HG03575 (cell line): ENCODE data around the gene ZNF772.
"Not testable (repeated sequence)": the region's sequence is repeated elsewhere in the genome, so short reads cannot be mapped to it uniquely, and the experiment has no call there.

ENCODE experiments used
- ATAC-seq: cut with Tn5 transposase; IDR thresholded peaks from one replicate; pipeline ENCODE4 v1.9.1; 2021; ENCODE audit not compliant: unreplicated experiment, insufficient number of reproducible peaks, low FRiP score; ENCODE audit errors: extremely low read depth

ZNF772 gene

DNA sequence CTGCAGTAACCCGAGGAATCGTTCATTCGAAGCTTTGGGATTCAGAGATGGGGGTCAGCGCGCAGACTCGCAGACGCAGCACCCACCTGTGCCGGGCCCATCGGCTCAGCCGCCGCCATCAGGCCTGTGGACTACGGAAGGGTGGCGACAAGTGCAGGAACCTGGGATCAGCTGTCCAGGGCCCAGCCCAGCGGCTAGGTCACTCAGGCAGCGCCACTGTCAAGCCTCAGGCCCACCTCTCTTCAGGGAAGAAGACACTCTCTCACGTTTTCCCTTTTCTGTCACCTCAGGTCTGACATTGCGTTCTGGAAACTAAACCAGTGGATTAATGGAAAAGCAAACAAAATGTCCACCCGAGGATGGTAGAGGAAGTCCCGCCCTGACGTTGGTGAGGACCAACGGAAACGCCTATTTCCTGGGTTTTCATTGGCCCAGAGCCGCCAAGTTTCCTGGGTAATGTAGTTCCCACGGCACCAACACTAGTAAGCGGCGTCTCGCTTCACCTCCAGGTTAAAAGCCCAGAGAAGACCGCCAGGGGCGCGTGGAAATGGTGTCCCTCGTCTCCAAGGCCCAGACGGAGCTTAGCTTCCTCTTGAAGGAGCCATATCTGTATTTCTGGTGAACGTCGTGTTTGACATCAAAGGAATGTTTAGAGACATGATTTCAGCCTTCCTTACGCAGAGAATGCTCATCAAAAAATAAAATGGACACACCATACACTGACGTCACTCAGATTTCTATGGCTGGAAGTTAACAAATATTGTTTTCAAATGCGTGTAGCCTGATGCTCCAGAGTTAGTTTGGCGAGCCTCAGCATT is at the start of gene ZNF772:
Gene ZNF772, minus strand, starts transcription at position 376 of the 818 bp plus-strand sequence. Its CDS starts 257 bp downstream, at position 119.
- no peak for ATAC-seq

DNA sequence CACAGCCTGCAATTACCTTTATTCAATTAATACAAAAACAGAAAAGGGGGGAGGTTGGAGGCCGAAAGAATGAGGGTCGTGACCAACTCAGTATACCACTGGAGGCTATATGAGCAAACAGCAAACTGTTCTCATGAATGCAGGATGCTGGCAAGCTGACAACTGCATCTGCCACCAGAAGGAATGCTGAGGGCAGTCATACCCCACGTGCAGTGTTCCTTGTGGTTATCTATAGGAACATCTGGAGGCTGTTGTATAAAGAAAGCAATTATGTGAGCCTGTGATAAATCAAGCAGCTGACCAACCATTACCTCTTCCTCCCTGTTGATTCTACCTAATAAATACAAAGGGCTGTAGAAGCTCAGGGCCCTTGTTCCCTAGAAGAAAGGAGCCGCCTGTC is 40.7 kb upstream of the ZNF772 start:
- not testable (repeated sequence) for ATAC-seq

DNA sequence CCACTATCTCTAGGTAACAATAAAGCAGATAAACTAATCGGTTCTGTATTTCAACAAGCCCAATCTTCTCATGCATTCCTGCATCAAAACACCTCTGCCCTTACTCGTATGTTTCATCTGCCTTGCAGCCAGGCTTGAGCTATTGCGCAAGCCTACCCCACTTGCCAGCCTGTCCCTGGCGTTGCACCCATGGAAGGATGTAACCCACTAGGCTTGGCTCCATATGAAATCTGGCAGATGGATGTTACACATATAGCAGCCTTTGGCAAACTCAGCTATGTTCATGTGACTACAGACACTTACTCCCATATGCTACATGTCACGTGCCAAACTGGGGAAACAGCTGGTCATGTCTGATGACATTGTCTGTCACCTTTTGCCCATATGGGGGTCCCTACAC is 37.9 kb upstream of the ZNF772 start:
- ATAC-seq = no peak

DNA sequence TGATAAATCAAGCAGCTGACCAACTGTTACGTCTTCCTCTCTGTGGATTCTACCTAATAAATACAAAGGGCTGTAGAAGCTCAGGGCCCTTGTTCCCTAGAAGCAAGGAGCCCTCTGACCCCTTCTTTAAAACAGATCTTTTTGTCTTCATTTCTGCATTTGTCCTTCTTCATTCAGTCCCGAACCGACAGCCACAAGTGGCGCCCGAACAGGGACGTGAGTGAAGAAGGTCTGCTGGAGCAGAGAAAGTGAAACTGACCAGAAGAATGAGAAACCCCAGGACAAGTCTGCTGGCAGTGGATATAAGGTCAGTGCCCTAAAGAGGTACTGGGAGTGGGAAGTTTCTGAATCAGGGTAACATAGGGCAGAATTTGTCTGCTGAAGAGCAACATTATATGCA is 35.5 kb upstream of the ZNF772 start:
- no peak for ATAC-seq

DNA sequence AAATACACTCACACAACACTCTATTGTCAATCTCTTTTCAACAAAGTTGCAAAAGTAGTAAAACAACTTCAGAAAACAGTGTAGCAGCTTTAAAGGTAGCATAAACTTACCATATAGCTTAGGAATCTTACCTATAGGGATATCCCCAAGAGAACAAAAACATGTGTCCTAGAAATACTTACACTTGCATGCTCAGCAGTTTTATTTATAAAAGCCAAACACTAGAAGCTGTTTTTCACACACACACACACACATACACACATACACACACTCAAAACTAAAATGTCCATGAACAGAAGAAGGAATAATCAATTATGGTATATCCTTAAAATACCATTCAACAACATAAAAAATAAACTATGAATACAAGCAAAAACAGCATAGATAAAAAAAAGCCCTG is 34.1 kb upstream of the ZNF772 start:
- ATAC-seq = no peak

DNA sequence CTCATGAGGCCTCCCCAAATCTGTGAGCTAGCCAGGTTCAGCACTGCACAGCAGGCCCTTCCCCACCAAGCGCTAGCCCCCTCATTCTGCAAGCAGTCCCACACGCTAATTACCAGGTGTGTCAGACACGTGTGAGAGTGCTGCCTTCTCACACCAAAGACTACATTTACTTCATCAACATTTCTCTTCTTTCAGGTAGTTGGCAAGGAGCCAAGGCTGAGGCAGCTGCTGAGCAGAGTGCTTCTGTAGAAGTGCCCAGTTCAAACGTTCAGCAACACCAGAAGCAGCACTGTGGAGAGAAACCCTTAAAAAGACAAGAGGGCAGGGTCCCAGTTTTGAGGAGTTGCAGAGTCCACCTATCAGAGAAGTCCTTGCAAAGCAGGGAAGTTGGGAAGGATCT is 28.8 kb upstream of the ZNF772 start:
- ATAC-seq = no peak

DNA sequence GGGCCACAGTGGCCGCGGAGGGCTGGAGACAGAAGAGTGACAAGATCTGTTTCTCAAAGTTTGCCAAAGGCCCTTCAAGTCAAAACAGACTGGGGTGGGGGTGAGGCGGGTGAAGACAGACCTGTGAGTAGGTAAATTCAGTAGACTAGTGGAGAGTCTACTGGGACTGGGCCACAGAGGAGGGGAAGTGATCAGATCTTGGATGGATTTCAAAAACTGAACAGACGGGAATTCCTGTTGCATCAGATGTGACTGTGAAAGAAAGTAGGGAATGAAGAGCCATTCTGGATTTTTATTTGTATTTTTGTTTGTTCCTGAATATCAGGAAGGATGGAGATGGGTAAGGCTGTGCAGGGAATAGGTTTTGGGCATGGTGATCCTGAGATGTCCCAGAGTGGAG is 23.0 kb upstream of the ZNF772 start:
- not testable (repeated sequence) for ATAC-seq

DNA sequence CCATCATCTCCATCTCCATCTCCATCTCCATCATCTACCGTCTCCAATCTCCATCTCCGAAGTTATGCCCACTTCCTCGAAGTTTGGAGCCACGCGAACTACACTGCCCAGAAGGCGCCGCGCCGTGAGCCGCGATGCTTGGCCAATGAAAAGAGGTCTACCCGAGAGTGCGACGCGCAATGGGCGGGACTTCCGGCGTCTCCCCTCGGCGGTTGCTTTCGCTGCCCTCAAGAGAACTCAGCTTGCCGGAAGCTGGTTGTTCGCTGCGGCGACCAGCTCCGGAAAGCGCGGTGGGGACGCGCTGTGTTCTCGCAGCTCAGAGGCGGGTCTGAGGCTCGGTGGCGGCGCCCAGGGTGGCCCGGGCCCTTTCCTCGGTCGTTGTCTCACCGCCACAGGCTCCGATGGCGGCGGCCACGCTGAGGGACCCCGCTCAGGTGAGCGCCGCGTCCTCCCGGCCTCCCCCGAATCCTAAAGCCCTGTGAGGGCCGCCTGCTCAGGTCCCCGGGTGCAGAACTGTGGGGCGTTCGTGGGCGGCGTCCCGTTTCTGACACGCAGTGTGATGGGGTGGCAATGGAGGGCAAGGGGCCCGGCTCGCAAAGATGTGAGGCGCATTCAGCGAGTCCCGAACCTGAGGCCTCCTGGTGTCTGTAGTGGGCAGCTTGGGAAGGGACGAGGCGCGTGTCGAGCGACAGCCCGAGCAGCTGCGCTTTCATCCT is 22.5 kb upstream of the ZNF772 start, which contains the start of gene ZNF773:
Gene ZNF773, plus strand, starts transcription at position 259 of the 716 bp plus-strand sequence. Its CDS starts 143 bp downstream, at position 402.
- not testable (repeated sequence) for ATAC-seq

DNA sequence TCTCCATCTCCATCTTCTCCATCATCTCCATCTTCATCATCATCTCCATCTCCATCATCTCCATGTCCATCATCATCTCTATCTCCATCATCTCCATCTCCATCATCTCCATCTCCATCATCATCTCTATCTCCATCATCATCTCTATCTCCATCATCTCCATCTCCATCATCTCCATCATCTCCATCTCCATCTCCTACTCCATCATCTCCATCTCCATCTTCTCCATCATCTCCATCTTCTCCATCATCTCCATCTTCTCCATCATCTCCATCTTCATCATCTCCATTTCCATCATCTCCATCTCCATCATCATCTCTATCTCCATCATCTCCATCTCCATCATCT is 21.9 kb upstream of the ZNF772 start:
- ATAC-seq = not testable (repeated sequence)

DNA sequence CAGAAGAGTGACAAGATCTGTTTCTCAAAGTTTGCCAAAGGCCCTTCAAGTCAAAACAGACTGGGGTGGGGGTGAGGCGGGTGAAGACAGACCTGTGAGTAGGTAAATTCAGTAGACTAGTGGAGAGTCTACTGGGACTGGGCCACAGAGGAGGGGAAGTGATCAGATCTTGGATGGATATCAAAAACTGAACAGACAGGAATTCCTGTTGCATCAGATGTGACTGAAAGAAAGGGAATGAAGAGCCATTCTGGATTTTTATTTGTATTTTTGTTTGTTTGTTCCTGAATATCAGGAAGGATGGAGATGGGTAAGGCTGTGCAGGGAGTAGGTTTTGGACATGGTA is 10.9 kb upstream of the ZNF772 start:
- ATAC-seq = not testable (repeated sequence)

DNA sequence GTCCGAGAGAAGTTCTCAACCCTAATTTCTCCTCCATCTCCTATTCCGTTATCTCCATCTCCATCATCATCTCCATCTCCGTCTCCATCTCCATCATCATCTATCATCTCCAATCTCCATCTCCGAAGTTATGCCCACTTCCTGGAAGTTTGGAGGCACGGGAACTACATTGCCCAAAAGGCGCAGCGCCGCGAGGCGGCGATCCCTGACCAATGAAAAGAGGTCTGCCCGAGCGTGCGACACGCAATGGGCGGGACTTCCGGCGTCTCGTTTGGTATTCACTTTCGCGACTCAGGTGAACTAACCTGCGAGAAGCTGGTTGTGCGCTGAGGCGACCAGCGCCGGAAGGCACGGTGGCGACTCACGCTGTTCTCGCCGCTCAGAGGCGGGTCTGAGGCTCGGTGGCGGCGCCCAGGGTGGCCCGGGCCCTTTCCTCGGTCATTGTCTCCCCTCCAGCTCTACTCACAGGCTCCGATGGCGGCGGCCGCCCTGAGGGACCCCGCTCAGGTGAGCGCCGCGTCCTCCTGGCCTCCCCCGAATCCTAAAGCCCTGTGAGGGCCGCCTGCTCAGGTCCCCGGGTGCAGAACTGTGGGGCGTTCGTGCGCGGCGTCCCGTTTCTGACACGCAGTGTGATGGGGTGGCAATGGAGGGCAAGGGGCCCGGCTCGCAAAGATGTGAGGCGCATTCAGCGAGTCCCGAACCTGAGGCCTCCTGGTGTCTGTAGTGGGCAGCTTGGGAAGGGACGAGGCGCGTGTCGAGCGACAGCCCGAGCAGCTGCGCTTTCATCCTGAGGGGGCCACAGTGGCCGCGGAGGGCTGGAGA is 10.3 kb upstream of the ZNF772 start, which contains the start of gene ZNF419:
Gene ZNF419, plus strand, starts transcription at position 274 of the 822 bp plus-strand sequence. Its CDS starts 201 bp downstream, at position 475.
- ATAC-seq = not testable (repeated sequence)

DNA sequence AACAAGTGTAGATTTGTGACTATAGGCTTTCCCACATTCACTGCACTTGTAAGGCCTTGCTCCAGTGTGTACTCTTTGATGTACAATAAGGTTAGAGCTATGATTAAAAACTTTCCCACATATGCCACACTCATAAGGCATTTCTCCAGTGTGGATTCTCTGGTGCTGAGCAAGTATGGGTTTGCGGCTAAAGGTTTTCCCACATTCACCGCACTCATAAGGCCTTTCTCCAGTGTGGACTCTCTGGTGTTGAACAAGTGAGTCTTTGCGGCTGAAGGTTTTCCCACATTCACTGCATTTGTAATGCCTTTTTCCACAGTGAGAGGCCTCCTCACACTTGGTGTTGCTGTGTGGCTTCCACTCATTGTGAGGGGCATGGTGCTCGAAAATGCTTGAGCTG is 3.7 kb downstream of the ZNF772 start:
- ATAC-seq = no peak

DNA sequence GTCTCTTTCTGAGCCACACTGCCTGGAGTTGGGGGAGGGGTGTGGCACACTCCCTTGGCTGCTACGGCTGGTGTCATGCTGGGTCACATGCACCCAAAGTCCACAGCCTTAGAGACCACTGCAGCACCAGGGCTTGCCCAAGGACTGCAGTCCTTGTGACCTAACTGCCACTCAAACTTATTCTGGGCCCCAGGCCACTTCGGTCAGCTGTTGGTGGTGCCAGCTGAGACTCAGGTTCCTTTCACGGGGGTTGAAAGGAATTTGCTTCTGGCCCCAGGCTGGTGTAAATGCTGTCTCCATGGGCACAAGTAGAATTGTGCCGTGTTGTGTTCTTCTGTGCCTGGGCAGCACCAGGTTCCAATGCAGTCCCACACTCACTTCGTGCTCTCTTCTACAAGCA is 10.9 kb downstream of the ZNF772 start:
- no peak for ATAC-seq

DNA sequence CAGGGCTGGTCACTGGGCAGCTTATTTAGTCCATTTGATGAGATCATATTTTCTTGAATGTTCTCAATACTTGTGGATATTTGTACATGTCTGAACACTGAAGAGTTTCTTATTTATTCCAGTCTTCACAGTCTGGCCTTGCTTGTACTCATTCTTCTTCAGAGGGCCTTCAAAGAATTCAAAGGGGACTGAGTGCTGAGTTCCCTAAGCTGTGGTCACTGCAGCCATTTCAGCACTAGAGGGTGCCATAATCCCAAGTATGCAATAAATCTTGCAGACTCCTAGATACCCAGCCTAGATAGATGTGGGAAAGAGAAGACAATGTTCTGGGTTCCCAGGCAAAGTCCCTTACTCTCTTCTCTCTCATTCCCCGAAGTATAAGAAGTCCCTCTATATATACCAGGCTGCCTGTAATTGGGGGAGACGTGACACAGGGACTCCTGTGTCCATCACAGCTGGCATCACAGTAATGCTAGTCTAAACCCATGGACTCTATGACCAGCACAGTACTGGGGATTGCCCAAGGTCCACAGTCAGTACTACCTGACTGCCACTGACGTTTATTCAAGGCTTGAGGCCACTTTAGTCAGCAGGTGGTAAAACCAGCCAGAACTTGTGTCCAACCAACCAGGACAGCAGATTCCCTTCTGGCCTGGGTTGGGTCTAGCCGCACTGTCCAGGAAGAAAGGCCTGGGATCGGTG is 11.5 kb downstream of the ZNF772 start:
- ATAC-seq = no peak

DNA sequence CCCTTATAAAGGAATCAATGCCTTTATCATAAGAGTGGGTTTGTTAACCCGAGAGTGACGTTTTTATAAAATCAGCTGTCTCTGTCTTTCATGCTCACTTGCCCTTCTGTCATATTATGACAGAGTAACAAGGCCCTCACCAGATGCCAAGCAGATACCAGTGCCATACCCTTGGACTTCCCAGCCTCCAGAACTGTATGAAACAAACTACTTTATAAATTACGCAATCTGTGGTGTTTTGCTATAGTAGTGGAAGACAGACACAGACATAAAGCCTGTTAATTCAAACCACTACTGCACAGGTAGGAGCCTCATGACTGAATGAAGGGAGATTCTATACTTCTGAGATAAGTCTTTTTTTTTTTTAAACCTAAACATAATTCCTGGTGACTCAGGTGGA is 25.1 kb downstream of the ZNF772 start:
- no peak for ATAC-seq

DNA sequence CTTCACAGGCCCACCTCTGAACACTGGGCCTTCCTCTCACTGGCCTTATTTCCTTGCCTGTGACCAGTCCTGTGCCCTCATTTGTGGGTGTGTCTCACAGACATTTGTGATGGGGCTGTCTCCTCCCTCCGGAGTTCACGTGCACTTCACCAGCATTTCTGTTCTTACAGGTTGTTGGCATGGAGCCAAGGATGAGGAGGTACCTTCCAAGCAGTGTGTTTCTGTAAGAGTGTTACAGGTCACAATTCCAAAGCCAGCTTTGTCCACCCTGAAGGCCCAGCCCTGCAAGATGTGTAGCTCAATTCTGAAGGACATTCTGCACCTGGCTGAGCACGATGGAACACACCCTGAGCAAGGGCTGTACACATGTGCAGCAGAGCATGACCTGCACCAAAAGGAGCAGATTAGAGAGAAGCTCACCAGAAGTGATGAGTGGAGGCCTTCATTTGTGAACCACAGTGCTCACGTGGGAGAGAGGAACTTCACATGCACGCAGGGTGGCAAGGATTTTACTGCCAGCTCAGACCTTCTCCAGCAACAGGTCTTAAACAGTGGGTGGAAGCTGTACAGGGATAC is 34.2 kb downstream of the ZNF772 start:
- ATAC-seq = no peak

DNA sequence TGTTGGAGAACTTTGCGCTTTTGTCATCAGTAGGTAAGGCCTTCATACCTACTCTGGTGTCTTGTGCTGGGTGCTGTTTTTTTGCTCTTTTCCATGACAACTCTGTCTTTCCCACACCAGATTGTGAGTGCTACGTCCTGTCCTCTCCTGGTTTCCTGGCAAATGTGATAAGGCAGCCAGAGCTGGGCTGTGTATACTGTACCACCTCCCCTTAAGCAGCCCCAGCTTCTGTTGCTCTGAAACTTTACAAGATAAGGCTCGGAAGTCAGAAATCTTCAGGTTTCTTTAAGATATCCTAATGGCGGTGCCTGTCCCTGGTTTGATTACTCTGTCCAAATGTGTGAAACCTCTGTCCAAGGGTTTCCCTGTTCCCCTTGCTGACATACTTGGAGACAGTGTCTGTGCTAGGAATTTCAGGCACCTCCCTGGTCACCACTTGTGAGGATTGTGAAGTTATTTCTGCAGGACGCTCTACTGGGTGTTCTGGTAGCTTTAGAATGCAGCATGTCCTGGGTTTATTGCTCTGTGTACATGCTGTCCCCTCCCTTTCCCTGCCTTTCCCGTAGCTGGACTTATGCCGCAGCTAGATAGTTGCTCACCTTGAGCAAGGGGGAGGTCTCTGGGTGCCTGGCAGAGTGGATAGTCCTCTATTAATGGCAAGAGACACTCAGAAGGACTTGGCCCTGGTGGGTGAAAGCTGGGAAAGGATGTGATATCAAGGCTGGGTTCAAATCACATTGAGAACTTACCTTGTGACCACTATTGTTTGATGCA is 35.2 kb downstream of the ZNF772 start:
- ATAC-seq = no peak

DNA sequence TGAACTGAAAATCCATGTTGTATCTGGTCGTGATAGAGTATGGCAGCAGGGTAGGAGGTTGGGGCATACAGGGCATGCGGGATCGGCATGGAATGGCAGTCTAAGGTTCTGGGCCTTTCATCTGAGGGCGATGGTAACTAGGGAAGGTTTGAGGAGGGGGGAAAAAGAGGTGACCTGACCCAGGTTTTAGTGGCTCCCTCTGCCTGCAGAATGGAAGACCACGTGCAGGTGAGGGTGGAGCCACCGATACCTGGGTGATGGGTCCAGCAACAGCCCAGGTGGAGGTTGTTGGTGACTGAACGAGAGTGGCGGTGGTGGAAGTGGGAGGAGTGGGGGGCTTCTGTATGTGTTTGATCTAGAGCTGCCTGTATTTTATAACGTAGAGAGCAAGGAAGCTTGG is 38.4 kb downstream of the ZNF772 start:
- ATAC-seq = no peak
